ENCODE measurements around the gene TOMM6. TPM values are rescaled to one million over a fixed set of nuclear protein-coding genes. Genes with fewer than 3 reads are reported as not detected.

The TOMM6 gene
- total RNA-seq, 1 experiment from 2014 or later: 265 TPM

- Mint-ChIP-seq H3K4me1 (ENCODE audit: low read depth, unreplicated experiment) (no peaks in the 10 kb centered on the region), H3K27ac (ENCODE audit: unreplicated experiment) (no peak overlapping the region), H3K27me3 (ENCODE audit: unreplicated experiment) (no peaks in the 10 kb centered on the region), H3K36me3 (ENCODE audit: insufficient read depth, unreplicated experiment) (no peaks in the 10 kb centered on the region), H3K4me3 (ENCODE audit: low read depth, unreplicated experiment) (no peak overlapping the region), H3K9me3 (ENCODE audit: low read depth, unreplicated experiment) (no peaks in the 10 kb centered on the region)
- CTCF ChIA-PET: no interaction called here
- no peak for DNase-seq
- BruUV-seq (replicated peaks): no TSS peak
- TF ChIP-seq, protein P1, sequence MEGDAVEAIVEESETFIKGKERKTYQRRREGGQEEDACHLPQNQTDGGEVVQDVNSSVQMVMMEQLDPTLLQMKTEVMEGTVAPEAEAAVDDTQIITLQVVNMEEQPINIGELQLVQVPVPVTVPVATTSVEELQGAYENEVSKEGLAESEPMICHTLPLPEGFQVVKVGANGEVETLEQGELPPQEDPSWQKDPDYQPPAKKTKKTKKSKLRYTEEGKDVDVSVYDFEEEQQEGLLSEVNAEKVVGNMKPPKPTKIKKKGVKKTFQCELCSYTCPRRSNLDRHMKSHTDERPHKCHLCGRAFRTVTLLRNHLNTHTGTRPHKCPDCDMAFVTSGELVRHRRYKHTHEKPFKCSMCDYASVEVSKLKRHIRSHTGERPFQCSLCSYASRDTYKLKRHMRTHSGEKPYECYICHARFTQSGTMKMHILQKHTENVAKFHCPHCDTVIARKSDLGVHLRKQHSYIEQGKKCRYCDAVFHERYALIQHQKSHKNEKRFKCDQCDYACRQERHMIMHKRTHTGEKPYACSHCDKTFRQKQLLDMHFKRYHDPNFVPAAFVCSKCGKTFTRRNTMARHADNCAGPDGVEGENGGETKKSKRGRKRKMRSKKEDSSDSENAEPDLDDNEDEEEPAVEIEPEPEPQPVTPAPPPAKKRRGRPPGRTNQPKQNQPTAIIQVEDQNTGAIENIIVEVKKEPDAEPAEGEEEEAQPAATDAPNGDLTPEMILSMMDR (IDR thresholded peaks at IDR 0.05; ENCODE audit: unreplicated experiment): no peak
- intact Hi-C loops (cut with micrococcal nuclease; ENCODE audit: unreplicated experiment): no loop called here
These were observed 26.0 kb downstream of the TOMM6 start for GRCh38 chr6:41813469-41813868.

DNA sequence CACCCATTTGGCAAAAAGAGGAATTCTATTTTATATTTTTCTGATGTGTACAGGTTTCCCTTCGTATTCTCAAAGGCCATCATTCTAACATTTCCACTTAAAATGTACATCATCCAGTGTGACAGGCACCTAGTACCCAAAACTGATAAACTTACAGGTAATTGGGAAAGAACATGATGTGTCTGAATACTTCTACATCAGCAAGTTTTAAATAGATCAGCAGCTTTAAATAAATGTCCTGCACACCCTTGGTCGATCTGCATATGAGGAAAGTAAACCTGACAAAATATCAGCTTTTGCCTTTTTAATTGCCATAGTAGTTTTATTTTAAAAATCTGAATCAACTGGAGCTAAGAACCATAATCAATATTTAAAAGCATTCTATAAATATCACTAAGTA is 26.5 kb downstream of the TOMM6 start:
- H3K27ac Mint-ChIP-seq (ENCODE audit: unreplicated experiment): no peak overlapping the region
- TF ChIP-seq, protein P1 (IDR thresholded peaks at IDR 0.05; ENCODE audit: unreplicated experiment): no peak
- H3K27me3 Mint-ChIP-seq (ENCODE audit: unreplicated experiment): no peaks in the 10 kb centered on the region
- no peak overlapping the region for H3K4me3 Mint-ChIP-seq (ENCODE audit: low read depth, unreplicated experiment)
- no TSS peak for BruUV-seq (replicated peaks)
- no peak for DNase-seq
- H3K4me1 Mint-ChIP-seq (ENCODE audit: low read depth, unreplicated experiment): no peaks in the 10 kb centered on the region
- H3K9me3 Mint-ChIP-seq (ENCODE audit: low read depth, unreplicated experiment): no peaks in the 10 kb centered on the region
- CTCF ChIA-PET: no interaction called here
- H3K36me3 Mint-ChIP-seq (ENCODE audit: insufficient read depth, unreplicated experiment): no peaks in the 10 kb centered on the region
- intact Hi-C loops (cut with micrococcal nuclease; ENCODE audit: unreplicated experiment): no loop called here

DNA sequence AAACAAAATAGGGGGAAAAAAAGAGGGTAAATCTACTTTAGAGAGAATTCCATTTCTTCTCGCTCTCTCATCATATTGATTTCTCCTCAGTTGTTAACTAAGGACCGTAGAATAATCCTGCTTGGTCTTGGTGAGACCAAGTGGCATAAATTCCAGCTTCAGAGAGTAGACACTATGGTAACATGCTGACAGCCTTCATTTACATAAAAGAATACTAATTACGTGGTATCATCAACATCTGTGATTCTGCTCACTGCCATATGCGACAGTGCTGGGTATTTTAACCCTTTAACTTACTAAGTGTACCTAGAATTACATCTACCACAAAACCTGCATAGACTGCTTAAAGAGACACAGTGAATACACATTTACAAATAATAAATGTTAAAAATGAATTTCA is 27.1 kb downstream of the TOMM6 start:
- TF ChIP-seq, protein P1 (IDR thresholded peaks at IDR 0.05; ENCODE audit: unreplicated experiment): no peak
- Mint-ChIP-seq H3K27me3 (ENCODE audit: unreplicated experiment) (no peaks in the 10 kb centered on the region), H3K4me1 (ENCODE audit: low read depth, unreplicated experiment) (no peaks in the 10 kb centered on the region), H3K36me3 (ENCODE audit: insufficient read depth, unreplicated experiment) (no peaks in the 10 kb centered on the region), H3K27ac (ENCODE audit: unreplicated experiment) (no peak overlapping the region), H3K9me3 (ENCODE audit: low read depth, unreplicated experiment) (no peaks in the 10 kb centered on the region), H3K4me3 (ENCODE audit: low read depth, unreplicated experiment) (no peak overlapping the region)
- CTCF ChIA-PET: no interaction called here
- no peak for DNase-seq
- intact Hi-C loops (cut with micrococcal nuclease; ENCODE audit: unreplicated experiment): no loop called here
- BruUV-seq (replicated peaks): no TSS peak

- H3K9me3 Mint-ChIP-seq (ENCODE audit: low read depth, unreplicated experiment): no peaks in the 10 kb centered on the region
- no peak for DNase-seq
- no peaks in the 10 kb centered on the region for H3K4me1 Mint-ChIP-seq (ENCODE audit: low read depth, unreplicated experiment)
- H3K4me3 Mint-ChIP-seq (ENCODE audit: low read depth, unreplicated experiment): no peak overlapping the region
- BruUV-seq (replicated peaks): no TSS peak
- intact Hi-C loops (cut with micrococcal nuclease; ENCODE audit: unreplicated experiment): no loop called here
- CTCF ChIA-PET: interaction anchor here (0.6 kb wide), 1 partner anchor 134 kb away, joined by 6 read pairs; no protein-coding TSS in a partner anchor
- TF ChIP-seq, protein P1 (IDR thresholded peaks at IDR 0.05; ENCODE audit: unreplicated experiment): no peak
- no peak overlapping the region for H3K27ac Mint-ChIP-seq (ENCODE audit: unreplicated experiment)
- no peaks in the 10 kb centered on the region for H3K27me3 Mint-ChIP-seq (ENCODE audit: unreplicated experiment)
- no peaks in the 10 kb centered on the region for H3K36me3 Mint-ChIP-seq (ENCODE audit: insufficient read depth, unreplicated experiment)
These were observed 28.1 kb downstream of the TOMM6 start for GRCh38 chr6:41815587-41815986.

Measured in Calu3 (cell line).